ENCODE data around the gene ZKSCAN3.

GRCh38 chr6:28399350-28400121, 49.8 kb downstream of the ZKSCAN3 start, which contains the start of gene ZSCAN12:
- no peak for TF ChIP-seq CTCF (IDR thresholded peaks at IDR 0.05)
- no peak for TF ChIP-seq ZFX (IDR thresholded peaks at IDR 0.05; ENCODE audit: borderline replicate concordance)

All from 22Rv1 (cell line).